ENCODE measurements around the gene C7orf57.

The C7orf57 gene

DNA sequence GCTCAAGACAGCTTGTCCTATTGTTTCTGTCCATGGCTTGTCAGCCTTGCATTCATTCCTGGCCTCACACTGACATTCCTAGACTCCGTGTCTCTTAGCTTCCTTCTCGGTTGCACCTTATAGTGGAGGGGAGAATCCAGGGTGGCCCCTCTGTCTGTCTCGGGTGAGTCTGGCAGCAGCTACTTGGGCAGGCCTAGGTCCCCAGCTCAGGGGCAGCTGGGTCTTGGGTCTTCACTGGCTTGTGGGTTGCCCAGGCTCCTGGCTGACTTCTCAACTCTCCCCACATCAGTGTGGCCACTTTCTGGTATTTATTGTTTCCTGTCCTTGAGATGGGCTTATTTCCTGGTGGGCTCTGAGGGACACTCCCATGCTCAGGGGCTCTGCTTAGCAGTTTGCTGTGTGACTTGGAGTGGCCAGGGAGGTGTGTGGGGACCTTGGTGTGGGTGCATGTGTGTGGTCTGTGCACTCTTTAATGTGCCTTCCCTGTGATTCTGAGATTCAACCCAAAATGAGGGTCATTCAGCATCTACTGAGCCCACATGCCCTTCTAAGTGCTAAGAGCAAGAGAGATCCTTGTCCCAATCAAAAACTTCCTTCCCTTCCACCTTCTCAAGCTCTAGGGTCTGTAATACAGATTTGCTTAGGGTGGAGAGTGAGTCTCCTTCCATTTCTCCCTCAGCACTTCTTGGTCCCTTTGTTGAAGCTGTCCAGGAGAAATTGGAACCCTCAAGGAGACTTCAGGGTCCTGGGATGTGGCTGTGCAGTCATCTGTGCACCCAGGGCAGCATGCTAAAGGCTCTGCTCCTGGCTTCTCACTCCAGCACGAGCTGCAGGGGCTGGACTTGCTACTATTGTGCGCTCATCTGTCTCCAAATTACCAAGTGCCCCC, 73.9 kb downstream of the C7orf57 start:
- DNase-seq (ENCODE audit: low read depth in 2 of 3, low spot score in 2 of 3), result no peak

DNA sequence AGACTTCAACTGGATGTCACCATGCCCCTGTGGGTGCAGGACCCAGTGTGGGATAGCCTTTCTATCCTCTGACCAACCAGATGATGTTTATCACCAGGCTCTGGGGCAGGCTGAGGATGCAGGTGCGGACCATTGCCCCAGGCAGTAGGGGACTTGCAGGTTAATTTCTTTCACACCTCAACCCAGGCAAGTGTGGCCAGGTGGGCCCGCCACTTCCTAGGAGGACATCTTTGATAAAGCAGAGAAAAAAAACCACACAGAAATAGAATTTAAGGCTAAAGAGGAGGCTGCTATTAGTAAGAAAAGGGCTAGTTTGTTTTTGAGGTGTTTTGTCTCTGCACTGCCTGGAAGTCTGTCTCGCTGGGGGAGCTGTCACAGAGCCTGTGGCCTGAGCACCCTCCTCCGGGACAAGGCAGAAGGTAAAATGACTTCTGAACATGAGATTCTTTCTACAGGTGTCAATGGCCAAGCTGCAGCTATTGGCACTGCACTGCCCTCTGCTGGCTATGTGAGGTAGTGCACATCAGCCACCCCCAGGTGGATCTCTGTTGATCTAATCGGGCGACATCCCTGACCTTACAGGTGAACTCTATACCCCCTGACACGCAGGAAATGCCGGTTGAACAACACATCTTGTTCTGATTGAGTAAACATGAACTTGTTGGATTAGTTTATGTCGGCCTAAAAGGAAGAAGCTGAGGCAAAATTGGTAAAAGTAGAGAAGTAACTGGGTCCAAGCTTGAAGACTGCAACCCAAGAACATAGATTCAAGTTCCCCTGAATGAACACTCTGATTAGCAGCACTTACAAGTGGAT, 74.7 kb downstream of the C7orf57 start:
- DNase-seq (ENCODE audit: low read depth in 2 of 3, low spot score in 2 of 3), result peak; percentile 51 to 92 (median 83)

DNA sequence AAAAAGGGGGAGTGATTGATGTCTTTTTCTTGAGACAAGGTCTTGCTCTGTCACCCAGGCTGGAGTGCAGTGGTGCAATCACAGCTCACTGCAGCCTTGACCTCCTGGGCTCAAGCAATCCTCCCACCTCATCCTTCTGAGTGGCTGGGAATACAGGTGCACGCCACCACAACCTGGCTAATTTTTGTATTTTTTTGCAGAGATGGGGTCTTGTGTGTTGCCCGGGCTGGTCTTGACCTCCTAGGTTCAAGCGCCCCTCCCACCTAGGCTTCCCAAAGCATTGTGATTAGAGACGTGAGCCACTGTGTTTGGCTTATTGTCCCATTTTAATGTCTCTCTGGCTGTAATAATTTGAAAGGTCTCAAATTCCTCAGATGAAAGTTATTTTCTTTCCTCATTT, 75.5 kb downstream of the C7orf57 start:
- DNase-seq (ENCODE audit: low read depth in 2 of 3, low spot score in 2 of 3), result no peak

All from activated CD8-positive, alpha-beta memory T cell treated with anti-CD3 and anti-CD28 coated beads for 48 hours (primary cell).